ENCODE data around the gene MMP17.

Gene MMP17

DNA sequence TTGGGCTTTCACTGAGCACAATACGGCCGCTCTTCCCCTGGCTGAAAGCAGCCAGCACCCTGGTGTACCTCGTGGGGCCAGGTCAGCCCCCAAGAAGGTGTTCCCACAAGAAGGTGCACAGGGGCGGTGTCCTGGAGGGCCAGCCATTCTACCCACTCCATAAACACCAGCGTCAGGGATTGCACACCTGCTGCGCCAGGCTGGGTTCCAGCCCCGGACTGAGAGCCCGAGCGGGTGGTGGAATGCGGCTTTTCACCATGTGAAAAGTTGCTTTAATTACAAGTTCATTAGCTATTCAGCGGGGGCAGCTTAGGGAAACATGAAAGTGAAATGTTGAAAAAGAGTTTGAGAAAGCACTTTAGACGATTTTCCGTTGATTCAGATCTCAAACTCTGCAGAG is 17.5 kb upstream of the MMP17 start:
- peaks cover 8% of the 10 kb centered on the region; the same call in 1 of the 2 replicates for H3K9me3 ChIP-seq (ENCODE audit: low read length)
- no peaks in the 10 kb centered on the region for H4K20me1 ChIP-seq (ENCODE audit: insufficient read depth, low read length)
- H3K9ac ChIP-seq (ENCODE audit: low read length), result no peak overlapping the region
- H3K27me3 ChIP-seq (ENCODE audit: insufficient read depth, low read length), result no peaks in the 10 kb centered on the region
- H2AFZ ChIP-seq (ENCODE audit: low read length), result no peak overlapping the region
- H3K4me3 ChIP-seq (ENCODE audit: low read depth, low read length, poor library complexity, severe bottlenecking), result no peak overlapping the region
- no peak overlapping the region for H3K4me2 ChIP-seq (ENCODE audit: low read length)
- H3K4me1 ChIP-seq (ENCODE audit: insufficient read depth, low read length, severe bottlenecking), result no peaks in the 10 kb centered on the region
- H3K27ac ChIP-seq (ENCODE audit: low read depth, low read length, poor library complexity, severe bottlenecking), result no peak overlapping the region
- no peaks in the 10 kb centered on the region; the same call in 1 of the 2 replicates for H3K36me3 ChIP-seq (ENCODE audit: insufficient read depth, low read length)
- H3K79me2 ChIP-seq (ENCODE audit: insufficient read depth, low read length), result no peaks in the 10 kb centered on the region
- H3K9me2 ChIP-seq (ENCODE audit: low read depth, low read length), result no peaks in the 10 kb centered on the region
- no peaks in the 10 kb centered on the region for H3F3A ChIP-seq (ENCODE audit: insufficient read depth, low read length)
- no peak for TF ChIP-seq EZH2 (IDR thresholded peaks at IDR 0.05; ENCODE audit: borderline replicate concordance, low read length)

DNA sequence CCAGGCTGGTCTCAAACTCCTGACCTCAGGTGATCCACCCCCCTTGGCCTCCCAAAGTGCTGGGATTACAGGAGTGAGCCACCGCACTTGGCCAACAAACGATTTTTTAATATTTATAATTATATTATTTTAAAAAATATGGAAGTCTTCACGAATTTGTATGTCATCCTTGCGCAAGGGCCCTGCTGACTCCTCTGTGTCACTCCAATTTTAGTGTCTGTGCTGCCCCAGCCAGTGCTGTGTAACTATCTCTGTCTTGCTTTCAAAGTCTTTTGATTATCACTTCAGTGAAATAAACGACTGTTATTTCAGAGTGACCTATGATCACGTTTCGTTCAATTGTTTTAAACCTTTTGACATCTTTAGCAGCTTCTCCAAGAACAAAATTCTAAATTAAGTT is 13.1 kb upstream of the MMP17 start:
- H3K9me2 ChIP-seq (ENCODE audit: low read depth, low read length), result no peaks in the 10 kb centered on the region
- H3K36me3 ChIP-seq (ENCODE audit: insufficient read depth, low read length), result no peaks in the 10 kb centered on the region; the same call in 1 of the 2 replicates
- H3K9me3 ChIP-seq (ENCODE audit: low read length), result peaks cover 8% of the 10 kb centered on the region; the same call in 1 of the 2 replicates
- no peaks in the 10 kb centered on the region for H3K27me3 ChIP-seq (ENCODE audit: insufficient read depth, low read length)
- no peak overlapping the region for H3K4me3 ChIP-seq (ENCODE audit: low read depth, low read length, poor library complexity, severe bottlenecking)
- H3K9ac ChIP-seq (ENCODE audit: low read length), result no peak overlapping the region
- TF ChIP-seq EZH2 (IDR thresholded peaks at IDR 0.05; ENCODE audit: borderline replicate concordance, low read length), result no peak
- TF ChIP-seq, protein P1, sequence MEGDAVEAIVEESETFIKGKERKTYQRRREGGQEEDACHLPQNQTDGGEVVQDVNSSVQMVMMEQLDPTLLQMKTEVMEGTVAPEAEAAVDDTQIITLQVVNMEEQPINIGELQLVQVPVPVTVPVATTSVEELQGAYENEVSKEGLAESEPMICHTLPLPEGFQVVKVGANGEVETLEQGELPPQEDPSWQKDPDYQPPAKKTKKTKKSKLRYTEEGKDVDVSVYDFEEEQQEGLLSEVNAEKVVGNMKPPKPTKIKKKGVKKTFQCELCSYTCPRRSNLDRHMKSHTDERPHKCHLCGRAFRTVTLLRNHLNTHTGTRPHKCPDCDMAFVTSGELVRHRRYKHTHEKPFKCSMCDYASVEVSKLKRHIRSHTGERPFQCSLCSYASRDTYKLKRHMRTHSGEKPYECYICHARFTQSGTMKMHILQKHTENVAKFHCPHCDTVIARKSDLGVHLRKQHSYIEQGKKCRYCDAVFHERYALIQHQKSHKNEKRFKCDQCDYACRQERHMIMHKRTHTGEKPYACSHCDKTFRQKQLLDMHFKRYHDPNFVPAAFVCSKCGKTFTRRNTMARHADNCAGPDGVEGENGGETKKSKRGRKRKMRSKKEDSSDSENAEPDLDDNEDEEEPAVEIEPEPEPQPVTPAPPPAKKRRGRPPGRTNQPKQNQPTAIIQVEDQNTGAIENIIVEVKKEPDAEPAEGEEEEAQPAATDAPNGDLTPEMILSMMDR (IDR thresholded peaks at IDR 0.05; ENCODE audit: low read length), result no peak
- H4K20me1 ChIP-seq (ENCODE audit: insufficient read depth, low read length), result no peaks in the 10 kb centered on the region
- H3K27ac ChIP-seq (ENCODE audit: low read depth, low read length, poor library complexity, severe bottlenecking), result no peak overlapping the region
- H3F3A ChIP-seq (ENCODE audit: insufficient read depth, low read length), result no peaks in the 10 kb centered on the region
- H3K4me1 ChIP-seq (ENCODE audit: insufficient read depth, low read length, severe bottlenecking), result no peaks in the 10 kb centered on the region
- H3K4me2 ChIP-seq (ENCODE audit: low read length), result no peak overlapping the region
- H3K79me2 ChIP-seq (ENCODE audit: insufficient read depth, low read length), result no peaks in the 10 kb centered on the region
- H2AFZ ChIP-seq (ENCODE audit: low read length), result no peak overlapping the region

DNA sequence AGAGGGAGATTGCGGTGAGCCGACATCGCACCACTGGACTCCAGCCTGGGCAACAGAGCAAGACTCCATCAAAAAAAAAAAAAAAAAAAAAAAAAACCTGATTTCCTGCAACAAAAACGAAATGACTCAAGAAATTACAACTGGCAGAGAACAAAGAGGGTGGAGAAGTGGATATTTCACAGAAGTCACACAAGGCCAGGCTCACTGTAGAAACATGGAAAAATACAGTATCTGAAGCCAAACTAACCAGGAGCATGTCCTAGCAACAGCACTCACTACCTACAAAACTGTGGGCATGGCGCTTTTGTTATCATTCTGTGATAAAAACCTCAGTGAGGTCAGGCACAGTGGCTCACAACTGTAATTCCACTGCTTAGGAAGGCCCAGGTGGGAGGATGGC is 11.7 kb upstream of the MMP17 start:
- Histone ChIP-seq H3K27ac (ENCODE audit: low read depth, low read length, poor library complexity, severe bottlenecking) (no peak overlapping the region), H3F3A (ENCODE audit: insufficient read depth, low read length) (no peaks in the 10 kb centered on the region), H3K9me3 (ENCODE audit: low read length) (peaks cover 8% of the 10 kb centered on the region; the same call in 1 of the 2 replicates), H3K9me2 (ENCODE audit: low read depth, low read length) (no peaks in the 10 kb centered on the region), H4K20me1 (ENCODE audit: insufficient read depth, low read length) (no peaks in the 10 kb centered on the region), H3K79me2 (ENCODE audit: insufficient read depth, low read length) (no peaks in the 10 kb centered on the region), H3K4me3 (ENCODE audit: low read depth, low read length, poor library complexity, severe bottlenecking) (no peak overlapping the region), H3K4me1 (ENCODE audit: insufficient read depth, low read length, severe bottlenecking) (no peaks in the 10 kb centered on the region), H3K9ac (ENCODE audit: low read length) (no peak overlapping the region), H2AFZ (ENCODE audit: low read length) (no peak overlapping the region), H3K27me3 (ENCODE audit: insufficient read depth, low read length) (no peaks in the 10 kb centered on the region), H3K36me3 (ENCODE audit: insufficient read depth, low read length) (no peaks in the 10 kb centered on the region; the same call in 1 of the 2 replicates), H3K4me2 (ENCODE audit: low read length) (no peak overlapping the region)
- no peak for TF ChIP-seq EZH2 (IDR thresholded peaks at IDR 0.05; ENCODE audit: borderline replicate concordance, low read length)
- TF ChIP-seq, protein P1 (IDR thresholded peaks at IDR 0.05; ENCODE audit: low read length), result no peak

GRCh38 chr12:131817241-131817640 is 11.0 kb upstream of the MMP17 start:
- TF ChIP-seq, protein P1 (IDR thresholded peaks at IDR 0.05; ENCODE audit: low read length), result no peak
- no peak for TF ChIP-seq EZH2 (IDR thresholded peaks at IDR 0.05; ENCODE audit: borderline replicate concordance, low read length)

More at GRCh38 chr12:131817241-131817640, 11.0 kb upstream of the MMP17 start:
- no peaks in the 10 kb centered on the region for H3K27me3 ChIP-seq (ENCODE audit: insufficient read depth, low read length)
- H2AFZ ChIP-seq (ENCODE audit: low read length), result no peak overlapping the region
- no peak overlapping the region for H3K4me3 ChIP-seq (ENCODE audit: low read depth, low read length, poor library complexity, severe bottlenecking)
- peaks cover 8% of the 10 kb centered on the region; the same call in 1 of the 2 replicates for H3K9me3 ChIP-seq (ENCODE audit: low read length)
- H3K27ac ChIP-seq (ENCODE audit: low read depth, low read length, poor library complexity, severe bottlenecking), result no peak overlapping the region
- no peaks in the 10 kb centered on the region for H3K9me2 ChIP-seq (ENCODE audit: low read depth, low read length)
- H3K4me1 ChIP-seq (ENCODE audit: insufficient read depth, low read length, severe bottlenecking), result no peaks in the 10 kb centered on the region
- no peaks in the 10 kb centered on the region for H3F3A ChIP-seq (ENCODE audit: insufficient read depth, low read length)
- H3K4me2 ChIP-seq (ENCODE audit: low read length), result no peak overlapping the region
- no peak overlapping the region for H3K9ac ChIP-seq (ENCODE audit: low read length)
- H3K36me3 ChIP-seq (ENCODE audit: insufficient read depth, low read length), result no peaks in the 10 kb centered on the region; the same call in 1 of the 2 replicates
- H3K79me2 ChIP-seq (ENCODE audit: insufficient read depth, low read length), result no peaks in the 10 kb centered on the region
- no peaks in the 10 kb centered on the region for H4K20me1 ChIP-seq (ENCODE audit: insufficient read depth, low read length)

All from OCI-LY1 (cell line).